ENCODE data around the gene TUBGCP6. TPM values are rescaled to one million over a fixed set of nuclear protein-coding genes. Genes with fewer than 3 reads are reported as not detected.

The TUBGCP6 gene
- total RNA-seq, 2 donors from 2014 or later = 52.3 to 80.1 TPM

DNA sequence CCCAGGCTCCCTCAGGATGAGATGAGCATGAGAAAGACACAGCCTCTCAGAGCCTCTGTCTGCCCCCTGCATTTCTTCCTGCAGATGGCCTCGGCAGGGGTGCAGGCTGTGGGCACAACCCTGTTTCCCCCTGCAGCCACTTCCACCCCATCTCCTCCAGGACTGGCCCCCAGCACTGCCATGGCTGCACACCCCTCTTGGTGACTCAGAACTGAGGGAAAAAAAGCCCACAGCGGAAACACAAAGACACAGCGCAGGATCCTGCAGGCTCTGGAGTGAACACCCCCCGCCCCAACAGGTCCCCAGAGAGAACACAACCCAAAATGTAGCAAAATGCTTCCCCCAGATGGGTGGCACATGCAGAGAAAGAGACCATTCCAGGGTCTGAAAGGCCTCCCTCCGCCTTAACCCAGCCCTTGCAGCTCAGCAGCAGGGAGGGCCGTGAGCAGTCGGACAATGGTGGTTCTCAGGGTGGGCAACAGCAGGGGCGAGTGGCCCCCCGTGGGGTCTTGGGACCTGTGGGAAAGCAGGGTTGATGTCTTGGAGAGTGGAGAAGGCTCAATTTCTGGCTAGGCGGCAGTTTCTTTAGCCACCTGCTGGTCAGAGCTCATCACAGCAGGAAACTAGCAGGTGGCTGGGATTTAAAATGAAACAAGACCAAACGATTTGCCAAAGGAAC, 8.0 kb downstream of the TUBGCP6 start:
- Histone ChIP-seq H3K9me3 (no peaks in the 10 kb centered on the region), H3K4me1 (ENCODE audit: control insufficient read depth in 1 of 2, low read depth in 2 of 2) (peaks cover 7 to 8% of the 10 kb centered on the region in 2 donors), H3K4me3 (no peak overlapping the region), H3K27me3 (replicated peaks; ENCODE audit: insufficient read depth) (no peaks in the 10 kb centered on the region), H3K27ac (no peak overlapping the region), H3K36me3 (peaks cover 32% of the 10 kb centered on the region)
- TF ChIP-seq CTCF (IDR thresholded peaks at IDR 0.05) = no peak
- DNase-seq (ENCODE audit: low spot score) = no peak
- no peak for ATAC-seq (ENCODE audit: insufficient number of reproducible peaks, low FRiP score, low read depth)

- H3K36me3 ChIP-seq = peaks cover 27% of the 10 kb centered on the region
- H3K4me1 ChIP-seq (ENCODE audit: control insufficient read depth in 1 of 2, low read depth in 2 of 2) = no peaks in the 10 kb centered on the region
- DNase-seq (ENCODE audit: low spot score) (no peak), ATAC-seq (ENCODE audit: insufficient number of reproducible peaks, low FRiP score, low read depth) (no peak)
- no peaks in the 10 kb centered on the region for H3K9me3 ChIP-seq
- TF ChIP-seq CTCF (IDR thresholded peaks at IDR 0.05) = no peak
- H3K27ac ChIP-seq = no peak overlapping the region
- no peak overlapping the region for H3K4me3 ChIP-seq
- H3K27me3 ChIP-seq (replicated peaks; ENCODE audit: insufficient read depth) = no peaks in the 10 kb centered on the region
Measured at GRCh38 chr22:50233223-50233622, 11.6 kb downstream of the TUBGCP6 start.

GRCh38 chr22:50232481-50233151, 12.2 kb downstream of the TUBGCP6 start:
- H3K36me3 ChIP-seq = peaks cover 29% of the 10 kb centered on the region
- DNase-seq (ENCODE audit: low spot score) (no peak), ATAC-seq (ENCODE audit: insufficient number of reproducible peaks, low FRiP score, low read depth) (no peak)
- no peaks in the 10 kb centered on the region for H3K27me3 ChIP-seq (replicated peaks; ENCODE audit: insufficient read depth)
- no peak overlapping the region for H3K4me3 ChIP-seq
- H3K4me1 ChIP-seq (ENCODE audit: control insufficient read depth in 1 of 2, low read depth in 2 of 2) = no peaks in the 10 kb centered on the region
- H3K9me3 ChIP-seq = no peaks in the 10 kb centered on the region
- TF ChIP-seq CTCF (IDR thresholded peaks at IDR 0.05) = no peak
- no peak overlapping the region for H3K27ac ChIP-seq

- TF ChIP-seq CTCF (IDR thresholded peaks at IDR 0.05) = no peak
- Histone ChIP-seq H3K36me3 (peaks cover 40% of the 10 kb centered on the region), H3K27ac (no peak overlapping the region), H3K9me3 (no peaks in the 10 kb centered on the region), H3K4me1 (ENCODE audit: control insufficient read depth in 1 of 2, low read depth in 2 of 2) (no peaks in the 10 kb centered on the region), H3K4me3 (no peak overlapping the region), H3K27me3 (replicated peaks; ENCODE audit: insufficient read depth) (no peaks in the 10 kb centered on the region)
- DNase-seq (ENCODE audit: low spot score) (no peak), ATAC-seq (ENCODE audit: insufficient number of reproducible peaks, low FRiP score, low read depth) (no peak)
Measured at GRCh38 chr22:50229370-50229769, 15.5 kb downstream of the TUBGCP6 start.

DNA sequence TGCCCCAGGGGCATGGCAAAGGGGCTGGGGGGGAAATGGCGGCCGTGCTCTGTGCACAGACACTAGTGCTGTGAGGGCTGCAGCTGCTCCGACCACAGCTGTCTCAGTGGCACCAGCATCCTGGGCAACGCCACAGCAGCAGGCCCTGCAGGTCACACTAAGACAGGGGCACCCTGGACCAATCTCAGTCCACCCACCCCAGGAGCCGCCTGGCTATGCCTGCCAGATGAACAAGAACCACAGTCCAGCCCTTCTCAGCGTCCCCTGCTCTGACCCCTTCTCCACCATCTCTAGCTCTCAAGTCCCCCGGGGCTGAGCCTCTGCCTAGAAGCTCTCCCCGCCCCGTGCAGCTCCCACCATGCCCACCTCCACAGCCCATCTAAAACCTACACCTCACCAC, 16.5 kb downstream of the TUBGCP6 start:
- ATAC-seq (ENCODE audit: insufficient number of reproducible peaks, low FRiP score, low read depth) = no peak
- H3K9me3 ChIP-seq = no peaks in the 10 kb centered on the region
- no peak overlapping the region for H3K4me3 ChIP-seq
- H3K4me1 ChIP-seq (ENCODE audit: control insufficient read depth in 1 of 2, low read depth in 2 of 2) = no peaks in the 10 kb centered on the region
- DNase-seq (ENCODE audit: low spot score) = no peak
- TF ChIP-seq CTCF (IDR thresholded peaks at IDR 0.05) = no peak
- no peaks in the 10 kb centered on the region for H3K27me3 ChIP-seq (replicated peaks; ENCODE audit: insufficient read depth)
- H3K27ac ChIP-seq = no peak overlapping the region
- peaks cover 48% of the 10 kb centered on the region for H3K36me3 ChIP-seq

All from thoracic aorta (tissue), 2 donors.